ENCODE measurements around the gene TECPR2.

Gene TECPR2, protein sequence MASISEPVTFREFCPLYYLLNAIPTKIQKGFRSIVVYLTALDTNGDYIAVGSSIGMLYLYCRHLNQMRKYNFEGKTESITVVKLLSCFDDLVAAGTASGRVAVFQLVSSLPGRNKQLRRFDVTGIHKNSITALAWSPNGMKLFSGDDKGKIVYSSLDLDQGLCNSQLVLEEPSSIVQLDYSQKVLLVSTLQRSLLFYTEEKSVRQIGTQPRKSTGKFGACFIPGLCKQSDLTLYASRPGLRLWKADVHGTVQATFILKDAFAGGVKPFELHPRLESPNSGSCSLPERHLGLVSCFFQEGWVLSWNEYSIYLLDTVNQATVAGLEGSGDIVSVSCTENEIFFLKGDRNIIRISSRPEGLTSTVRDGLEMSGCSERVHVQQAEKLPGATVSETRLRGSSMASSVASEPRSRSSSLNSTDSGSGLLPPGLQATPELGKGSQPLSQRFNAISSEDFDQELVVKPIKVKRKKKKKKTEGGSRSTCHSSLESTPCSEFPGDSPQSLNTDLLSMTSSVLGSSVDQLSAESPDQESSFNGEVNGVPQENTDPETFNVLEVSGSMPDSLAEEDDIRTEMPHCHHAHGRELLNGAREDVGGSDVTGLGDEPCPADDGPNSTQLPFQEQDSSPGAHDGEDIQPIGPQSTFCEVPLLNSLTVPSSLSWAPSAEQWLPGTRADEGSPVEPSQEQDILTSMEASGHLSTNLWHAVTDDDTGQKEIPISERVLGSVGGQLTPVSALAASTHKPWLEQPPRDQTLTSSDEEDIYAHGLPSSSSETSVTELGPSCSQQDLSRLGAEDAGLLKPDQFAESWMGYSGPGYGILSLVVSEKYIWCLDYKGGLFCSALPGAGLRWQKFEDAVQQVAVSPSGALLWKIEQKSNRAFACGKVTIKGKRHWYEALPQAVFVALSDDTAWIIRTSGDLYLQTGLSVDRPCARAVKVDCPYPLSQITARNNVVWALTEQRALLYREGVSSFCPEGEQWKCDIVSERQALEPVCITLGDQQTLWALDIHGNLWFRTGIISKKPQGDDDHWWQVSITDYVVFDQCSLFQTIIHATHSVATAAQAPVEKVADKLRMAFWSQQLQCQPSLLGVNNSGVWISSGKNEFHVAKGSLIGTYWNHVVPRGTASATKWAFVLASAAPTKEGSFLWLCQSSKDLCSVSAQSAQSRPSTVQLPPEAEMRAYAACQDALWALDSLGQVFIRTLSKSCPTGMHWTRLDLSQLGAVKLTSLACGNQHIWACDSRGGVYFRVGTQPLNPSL (N-terminal part only)

GRCh38 chr14:102362545-102363181 is at the start of gene TECPR2, which contains the start of gene CINP:
Gene TECPR2 (plus strand): TSS chr14:102362941. CDS start chr14:102376722, 13,781 bp downstream.
Gene CINP (minus strand): TSS chr14:102362890. CDS start chr14:102362851, 39 bp downstream.
- ATAC-seq = peak; percentile 98
- TF ChIP-seq OSR1 (CRISPR knock-in tag; IDR thresholded peaks at IDR 0.05) (no peak), TCF4 (CRISPR knock-in tag; IDR thresholded peaks at IDR 0.05; ENCODE audit: borderline replicate concordance) (no peak), RARB (CRISPR knock-in tag; IDR thresholded peaks at IDR 0.05) (no peak), PATZ1 (CRISPR knock-in tag; IDR thresholded peaks at IDR 0.05; ENCODE audit: borderline replicate concordance) (no peak), SNAI2 (CRISPR knock-in tag; IDR thresholded peaks at IDR 0.05) (no peak), ZNF70 (CRISPR knock-in tag; IDR thresholded peaks at IDR 0.05) (no peak), ZNF565 (CRISPR knock-in tag; conservative IDR thresholded peaks at IDR 0.05; ENCODE audit: low read depth) (no peak), BACH2 (CRISPR knock-in tag; IDR thresholded peaks at IDR 0.05; ENCODE audit: borderline replicate concordance) (no peak), ESRRG (CRISPR knock-in tag; IDR thresholded peaks at IDR 0.05) (no peak), ZFP3 (CRISPR knock-in tag; IDR thresholded peaks at IDR 0.05) (no peak), PPARA (CRISPR knock-in tag; IDR thresholded peaks at IDR 0.05; ENCODE audit: borderline replicate concordance) (no peak), ZC3H10 (CRISPR knock-in tag; IDR thresholded peaks at IDR 0.05) (no peak), TOX (CRISPR knock-in tag; IDR thresholded peaks at IDR 0.05; ENCODE audit: borderline replicate concordance) (no peak), CREB5 (CRISPR knock-in tag; IDR thresholded peaks at IDR 0.05; ENCODE audit: low read depth) (no peak), ARNTL (CRISPR knock-in tag; IDR thresholded peaks at IDR 0.05; ENCODE audit: borderline replicate concordance, low read depth) (no peak), ZNF8 (CRISPR knock-in tag; IDR thresholded peaks at IDR 0.05) (no peak), ISL1 (CRISPR knock-in tag; IDR thresholded peaks at IDR 0.05) (no peak)
- TF ChIP-seq, protein P1, sequence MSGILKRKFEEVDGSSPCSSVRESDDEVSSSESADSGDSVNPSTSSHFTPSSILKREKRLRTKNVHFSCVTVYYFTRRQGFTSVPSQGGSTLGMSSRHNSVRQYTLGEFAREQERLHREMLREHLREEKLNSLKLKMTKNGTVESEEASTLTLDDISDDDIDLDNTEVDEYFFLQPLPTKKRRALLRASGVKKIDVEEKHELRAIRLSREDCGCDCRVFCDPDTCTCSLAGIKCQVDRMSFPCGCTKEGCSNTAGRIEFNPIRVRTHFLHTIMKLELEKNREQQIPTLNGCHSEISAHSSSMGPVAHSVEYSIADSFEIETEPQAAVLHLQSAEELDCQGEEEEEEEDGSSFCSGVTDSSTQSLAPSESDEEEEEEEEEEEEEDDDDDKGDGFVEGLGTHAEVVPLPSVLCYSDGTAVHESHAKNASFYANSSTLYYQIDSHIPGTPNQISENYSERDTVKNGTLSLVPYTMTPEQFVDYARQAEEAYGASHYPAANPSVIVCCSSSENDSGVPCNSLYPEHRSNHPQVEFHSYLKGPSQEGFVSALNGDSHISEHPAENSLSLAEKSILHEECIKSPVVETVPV (CRISPR knock-in tag; IDR thresholded peaks at IDR 0.05) = no peak
- TF ChIP-seq, protein P2, sequence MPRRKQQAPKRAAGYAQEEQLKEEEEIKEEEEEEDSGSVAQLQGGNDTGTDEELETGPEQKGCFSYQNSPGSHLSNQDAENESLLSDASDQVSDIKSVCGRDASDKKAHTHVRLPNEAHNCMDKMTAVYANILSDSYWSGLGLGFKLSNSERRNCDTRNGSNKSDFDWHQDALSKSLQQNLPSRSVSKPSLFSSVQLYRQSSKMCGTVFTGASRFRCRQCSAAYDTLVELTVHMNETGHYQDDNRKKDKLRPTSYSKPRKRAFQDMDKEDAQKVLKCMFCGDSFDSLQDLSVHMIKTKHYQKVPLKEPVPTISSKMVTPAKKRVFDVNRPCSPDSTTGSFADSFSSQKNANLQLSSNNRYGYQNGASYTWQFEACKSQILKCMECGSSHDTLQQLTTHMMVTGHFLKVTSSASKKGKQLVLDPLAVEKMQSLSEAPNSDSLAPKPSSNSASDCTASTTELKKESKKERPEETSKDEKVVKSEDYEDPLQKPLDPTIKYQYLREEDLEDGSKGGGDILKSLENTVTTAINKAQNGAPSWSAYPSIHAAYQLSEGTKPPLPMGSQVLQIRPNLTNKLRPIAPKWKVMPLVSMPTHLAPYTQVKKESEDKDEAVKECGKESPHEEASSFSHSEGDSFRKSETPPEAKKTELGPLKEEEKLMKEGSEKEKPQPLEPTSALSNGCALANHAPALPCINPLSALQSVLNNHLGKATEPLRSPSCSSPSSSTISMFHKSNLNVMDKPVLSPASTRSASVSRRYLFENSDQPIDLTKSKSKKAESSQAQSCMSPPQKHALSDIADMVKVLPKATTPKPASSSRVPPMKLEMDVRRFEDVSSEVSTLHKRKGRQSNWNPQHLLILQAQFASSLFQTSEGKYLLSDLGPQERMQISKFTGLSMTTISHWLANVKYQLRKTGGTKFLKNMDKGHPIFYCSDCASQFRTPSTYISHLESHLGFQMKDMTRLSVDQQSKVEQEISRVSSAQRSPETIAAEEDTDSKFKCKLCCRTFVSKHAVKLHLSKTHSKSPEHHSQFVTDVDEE (CRISPR knock-in tag; IDR thresholded peaks at IDR 0.05) = no peak
- TF ChIP-seq, protein P3, sequence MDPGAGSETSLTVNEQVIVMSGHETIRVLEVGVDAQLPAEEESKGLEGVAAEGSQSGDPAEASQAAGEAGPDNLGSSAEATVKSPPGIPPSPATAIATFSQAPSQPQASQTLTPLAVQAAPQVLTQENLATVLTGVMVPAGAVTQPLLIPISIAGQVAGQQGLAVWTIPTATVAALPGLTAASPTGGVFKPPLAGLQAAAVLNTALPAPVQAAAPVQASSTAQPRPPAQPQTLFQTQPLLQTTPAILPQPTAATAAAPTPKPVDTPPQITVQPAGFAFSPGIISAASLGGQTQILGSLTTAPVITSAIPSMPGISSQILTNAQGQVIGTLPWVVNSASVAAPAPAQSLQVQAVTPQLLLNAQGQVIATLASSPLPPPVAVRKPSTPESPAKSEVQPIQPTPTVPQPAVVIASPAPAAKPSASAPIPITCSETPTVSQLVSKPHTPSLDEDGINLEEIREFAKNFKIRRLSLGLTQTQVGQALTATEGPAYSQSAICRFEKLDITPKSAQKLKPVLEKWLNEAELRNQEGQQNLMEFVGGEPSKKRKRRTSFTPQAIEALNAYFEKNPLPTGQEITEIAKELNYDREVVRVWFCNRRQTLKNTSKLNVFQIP (CRISPR knock-in tag; IDR thresholded peaks at IDR 0.05; ENCODE audit: borderline replicate concordance, low read depth) = no peak

All from SK-N-SH treated with all-trans-retinoic acid at 6 μM for 48 hours (cell line).